HG03460 (cell line): Measurements from ENCODE around the gene SLC18B1.

Source experiments
- ATAC-seq: cut with Tn5 transposase; IDR thresholded peaks from one replicate; pipeline ENCODE4 v1.9.1; 2021; ENCODE audit not compliant: unreplicated experiment

SLC18B1 gene

GRCh38 chr6:132748446-132748845 lies 50.0 kb downstream of the SLC18B1 start:
- no peak for ATAC-seq

GRCh38 chr6:132746048-132746447 lies 52.4 kb downstream of the SLC18B1 start:
- ATAC-seq, result no peak

- no peak for ATAC-seq
Observed at GRCh38 chr6:132742495-132742894, 55.9 kb downstream of the SLC18B1 start.

- ATAC-seq, result no peak
Observed at GRCh38 chr6:132741281-132741680, 57.2 kb downstream of the SLC18B1 start.

GRCh38 chr6:132736239-132736638 lies 62.2 kb downstream of the SLC18B1 start:
- no peak for ATAC-seq

- ATAC-seq, result no peak
Observed at GRCh38 chr6:132734694-132735236, 63.7 kb downstream of the SLC18B1 start.

GRCh38 chr6:132733814-132734213 lies 64.6 kb downstream of the SLC18B1 start:
- ATAC-seq, result no peak

GRCh38 chr6:132733283-132733682 lies 65.2 kb downstream of the SLC18B1 start:
- no peak for ATAC-seq

- ATAC-seq, result no peak
Observed at GRCh38 chr6:132731086-132731485, 67.4 kb downstream of the SLC18B1 start.

GRCh38 chr6:132730560-132730959 lies 67.9 kb downstream of the SLC18B1 start:
- no peak for ATAC-seq

- ATAC-seq, result no peak
Observed at GRCh38 chr6:132728616-132729015, 69.8 kb downstream of the SLC18B1 start.

GRCh38 chr6:132726608-132726975 lies 71.8 kb downstream of the SLC18B1 start:
- ATAC-seq, result no peak

- no peak for ATAC-seq
Observed at GRCh38 chr6:132725947-132726607, 72.4 kb downstream of the SLC18B1 start.

- no peak for ATAC-seq
Observed at GRCh38 chr6:132725471-132725870, 73.0 kb downstream of the SLC18B1 start.

GRCh38 chr6:132719736-132720448 lies 78.5 kb downstream of the SLC18B1 start:
- ATAC-seq, result no peak
